HepG2 (cell line): ENCODE measurements around the gene LCN1. TPM values are rescaled to one million over a fixed set of nuclear protein-coding genes. Genes with fewer than 3 reads are reported as not detected.

ENCODE experiments used
- ATAC-seq: fragments of 200-7000 bp; cut with Tn5 transposase; 3 replicates; pipeline ENCODE4 v1.9.1; 2020; ENCODE audit warnings: mild to moderate bottlenecking, moderate library complexity
- BruUV-seq: library from RNA; stranded (reverse); fragments of 400-500 nt; replicated peaks from 2 replicates; lab custom pipeline; 2021; lab: Mats Ljungman, UMichigan
- CTCF ChIA-PET: fragments of 300-600 bp; formaldehyde crosslinking; extraction: SDS; loops from one replicate; lab custom pipeline; 2021; ENCODE audit warnings: low total read pairs, inconsistent platforms, low intra/inter-chr PET ratio; lab: Yijun Ruan, JAX
- POLR2A ChIA-PET: fragments of 350-600 bp; sonication (Branson Sonifier 250); formaldehyde crosslinking; loops from one replicate; lab custom pipeline; 2020; ENCODE audit warnings: antibody characterized with exemption, inconsistent platforms; lab: Yijun Ruan, JAX
- DNase-seq: peaks from one replicate; pipeline ENCODE4 v3.0.0-alpha.2; 2015; ENCODE audit warnings: low spot score
- FAIRE-seq: peaks from 3 replicates; lab custom pipeline; 2011; peaks lifted over from hg19 to GRCh38; lab: Jason Lieb, UNC
- H2AFZ ChIP-seq: one replicate; pipeline ENCODE4 v1.6.1; 2011; ENCODE audit warnings: low read length, inconsistent platforms
- H3K27ac ChIP-seq: fragments of 300-600 bp; 3 replicates; pipeline ENCODE4 v1.8.0; 2011; ENCODE audit warnings: mixed run types, mild to moderate bottlenecking, mixed read lengths, low read length, inconsistent platforms; ENCODE audit not compliant: insufficient read depth; ENCODE audit errors: extremely low read length
- H3K27me3 ChIP-seq, 2 experiments: fragments of 200-600 bp in 1 of 2; 2 replicates in 1 of 2; 3 replicates in 1 of 2; pipeline versions ENCODE4 v1.6.0 to v1.8.0; 2011; ENCODE audit warnings: low read length in 2 of 2, mild to moderate bottlenecking in 2 of 2, moderate library complexity in 2 of 2, inconsistent platforms in 1 of 2; ENCODE audit not compliant: insufficient read depth in 2 of 2, control insufficient read depth in 1 of 2
- H3K36me3 ChIP-seq, 2 experiments: fragments of 200-600 bp in 1 of 2; replicated peaks in 1 of 2; 2 replicates in 1 of 2; 3 replicates in 1 of 2; pipeline versions ENCODE4 v1.5.1 to v1.8.0; 2011; ENCODE audit warnings: low read length in 2 of 2, inconsistent platforms in 1 of 2; ENCODE audit not compliant: insufficient read depth in 2 of 2, control insufficient read depth in 1 of 2
- H3K4me1 ChIP-seq: 2 replicates; pipeline ENCODE4 v1.5.1; 2012; ENCODE audit warnings: low read length, inconsistent platforms; ENCODE audit not compliant: insufficient read depth
- H3K4me2 ChIP-seq: 2 replicates; pipeline ENCODE4 v1.6.0; 2011; ENCODE audit warnings: low read depth, low read length, inconsistent platforms
- H3K4me3 ChIP-seq, 3 experiments: fragments of 200-600 bp in 1 of 3; sonication (generic), shearing (Covaris generic) in 1 of 3; replicated peaks in 1 of 3; 2 replicates each; pipeline ENCODE4 v1.5.1; 2011 to 2016; ENCODE audit warnings: low read length in 3 of 3, inconsistent platforms in 2 of 3, low read depth in 2 of 3, mild to moderate bottlenecking in 2 of 3, control low read depth in 1 of 3, mixed read lengths in 1 of 3; ENCODE audit not compliant: insufficient read depth in 1 of 3
- H3K79me2 ChIP-seq: one replicate; pipeline ENCODE4 v1.6.1; 2011; ENCODE audit warnings: low read length, inconsistent platforms; ENCODE audit not compliant: insufficient read depth
- H3K9ac ChIP-seq: 2 replicates; pipeline ENCODE4 v1.6.0; 2011; ENCODE audit warnings: mild to moderate bottlenecking, low read depth, low read length, inconsistent platforms; ENCODE audit not compliant: insufficient read depth
- H3K9me3 ChIP-seq: 2 replicates; pipeline ENCODE4 v1.5.1; 2012; ENCODE audit warnings: mild to moderate bottlenecking, low read length
- H4K20me1 ChIP-seq: 2 replicates; pipeline ENCODE4 v1.6.0; 2011; ENCODE audit warnings: inconsistent platforms, mild to moderate bottlenecking, low read length, moderate library complexity; ENCODE audit not compliant: insufficient read depth
- ASH2L ChIP-seq: fragments of 300-600, 200-600 bp; sonication (generic); IDR thresholded peaks from 2 replicates; pipeline ENCODE4 v1.7.0; 2017; ENCODE audit warnings: low read depth, mild to moderate bottlenecking, moderate library complexity, mixed read lengths, low read length; ENCODE audit not compliant: insufficient read length
- DNMT3B ChIP-seq: conservative IDR thresholded peaks from 2 replicates; pipeline ENCODE4 v1.6.1; 2016; ENCODE audit warnings: missing biosample characterization, control low read depth
- MIER2 ChIP-seq: IDR thresholded peaks from 2 replicates; pipeline ENCODE4 v1.6.1; 2016; ENCODE audit warnings: missing biosample characterization, missing genetic modification reagents
- POGZ ChIP-seq: sonication (generic); formaldehyde crosslinking; IDR thresholded peaks from 2 replicates; pipeline ENCODE4 v1.4.0; 2020; ENCODE audit warnings: mild to moderate bottlenecking, missing genetic modification reagents
- ZFAT ChIP-seq: sonication (generic); formaldehyde crosslinking; conservative IDR thresholded peaks from 2 replicates; pipeline ENCODE4 v1.8.1; 2023; ENCODE audit warnings: missing genetic modification reagents, inconsistent platforms
- ZNF432 ChIP-seq: sonication (generic); formaldehyde crosslinking; IDR thresholded peaks from 2 replicates; pipeline ENCODE4 v1.5.0; 2020; ENCODE audit warnings: missing genetic modification reagents, mild to moderate bottlenecking, borderline replicate concordance
- ZNF598 ChIP-seq: sonication (generic); formaldehyde crosslinking; IDR thresholded peaks from 2 replicates; pipeline ENCODE4 v1.5.1; 2020; ENCODE audit warnings: mild to moderate bottlenecking, missing genetic modification reagents, borderline replicate concordance
- whole genome bisulfite sequencing: methylation state at CpG from one replicate; pipeline ENCODE4 v1.1.6; 2017; ENCODE audit warnings: low lambda C conversion rate; 5-methylcytosine and 5-hydroxymethylcytosine counted together
- in situ Hi-C: cut with HindIII; loops from 2 replicates; pipeline ENCODE4 v1.10.0; 2017; ENCODE audit warnings: low pct_unique_long_range_greater_than_20kb; ENCODE audit not compliant: extremely low pct_ligation_motif_present
- intact Hi-C: fragments of 100-400 bp; cut with micrococcal nuclease; formaldehyde crosslinking; loops from one replicate; pipeline ENCODE4 v1.10.0; 2022; ENCODE audit not compliant: unreplicated experiment
- polyA plus RNA-seq, 8 experiments: library from polyadenylated mRNA; depleted of rRNA in 3 of 8; stranded (reverse) in 7 of 8; unstranded in 1 of 8; fragments of >200 nt; fragmentation: Illumina TruSeq in 4 of 8; extraction: Trizol in 4 of 8; gene quantifications; 2 replicates each; pipeline versions ENCODE4 v1.2.1 to v1.2.3, GENCODE V29; 2011 to 2016; ENCODE audit warnings: low read depth in 4 of 8, missing spikeins in 1 of 8, mixed read lengths in 1 of 8; ENCODE audit not compliant: insufficient read depth in 1 of 8
- total RNA-seq, 5 experiments: library from RNA; depleted of rRNA; stranded (reverse); fragments of >200 nt; fragmentation: Illumina TruSeq; extraction: Trizol; gene quantifications; 2 replicates each; pipeline ENCODE4 v1.2.3, GENCODE V29; 2016; ENCODE audit warnings: low read depth in 1 of 5
- TF ChIP-seq, protein P1 (sequence below): sonication (generic); formaldehyde crosslinking; IDR thresholded peaks from 2 replicates; pipeline ENCODE4 v1.4.0; 2020; ENCODE audit warnings: mild to moderate bottlenecking, missing genetic modification reagents
- TF ChIP-seq, protein P2 (sequence below): sonication (generic); formaldehyde crosslinking; IDR thresholded peaks from 2 replicates; pipeline ENCODE4 v1.8.1; 2023; ENCODE audit warnings: missing genetic modification reagents, inconsistent platforms, borderline replicate concordance

Gene LCN1
- total and polyA plus RNA-seq, 2 of the 13 experiments (the other 11 are each of a cell fraction or from before 2014, with no cell fraction given), result not detected

- TF ChIP-seq, protein P1, sequence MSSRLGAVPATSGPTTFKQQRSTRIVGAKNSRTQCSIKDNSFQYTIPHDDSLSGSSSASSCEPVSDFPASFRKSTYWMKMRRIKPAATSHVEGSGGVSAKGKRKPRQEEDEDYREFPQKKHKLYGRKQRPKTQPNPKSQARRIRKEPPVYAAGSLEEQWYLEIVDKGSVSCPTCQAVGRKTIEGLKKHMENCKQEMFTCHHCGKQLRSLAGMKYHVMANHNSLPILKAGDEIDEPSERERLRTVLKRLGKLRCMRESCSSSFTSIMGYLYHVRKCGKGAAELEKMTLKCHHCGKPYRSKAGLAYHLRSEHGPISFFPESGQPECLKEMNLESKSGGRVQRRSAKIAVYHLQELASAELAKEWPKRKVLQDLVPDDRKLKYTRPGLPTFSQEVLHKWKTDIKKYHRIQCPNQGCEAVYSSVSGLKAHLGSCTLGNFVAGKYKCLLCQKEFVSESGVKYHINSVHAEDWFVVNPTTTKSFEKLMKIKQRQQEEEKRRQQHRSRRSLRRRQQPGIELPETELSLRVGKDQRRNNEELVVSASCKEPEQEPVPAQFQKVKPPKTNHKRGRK (CRISPR knock-in tag), result no peak
These were observed 31.5 kb downstream of the LCN1 start (continued) for GRCh38 chr9:135552698-135553171.

DNA sequence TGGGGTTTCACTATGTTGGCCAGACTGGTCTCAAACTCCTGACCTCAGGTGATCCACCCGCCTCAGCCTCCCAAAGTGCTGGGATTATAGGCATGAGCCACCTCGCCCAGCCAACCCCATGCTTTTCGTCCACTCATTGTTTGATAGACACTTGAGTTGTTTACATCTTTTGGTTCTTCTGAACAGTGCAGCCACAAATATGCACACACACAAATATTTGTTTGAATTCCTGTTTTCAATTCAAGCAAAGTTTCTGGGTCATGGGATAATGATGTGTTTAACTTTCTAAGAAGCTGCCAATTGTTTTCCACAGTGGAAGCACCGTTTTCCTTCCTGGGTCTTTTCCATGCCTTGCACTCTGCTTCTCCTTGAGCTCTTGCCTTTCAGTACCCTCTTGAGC is 33.5 kb downstream of the LCN1 start:
- no peak for DNase-seq
- WGBS, result 2% methylated on average over 4 of the region's 4 CpGs
- Histone ChIP-seq H3K4me1 (peaks cover 19% of the 10 kb centered on the region), H3K4me2 (peak overlapping the region; percentile 27; the same call in 1 of the 2 replicates), H3K27me3 (peaks cover 12 to 42% of the 10 kb centered on the region in 2 experiments; a peak in 3 of 5 replicates), H3K79me2 (no peaks in the 10 kb centered on the region)
- POLR2A ChIA-PET, result no interaction called here
- ATAC-seq, result no peak
- no peak for TF ChIP-seq ZFAT (CRISPR knock-in tag)
- peak; percentile 26 for TF ChIP-seq ASH2L
- TF ChIP-seq, protein P2, sequence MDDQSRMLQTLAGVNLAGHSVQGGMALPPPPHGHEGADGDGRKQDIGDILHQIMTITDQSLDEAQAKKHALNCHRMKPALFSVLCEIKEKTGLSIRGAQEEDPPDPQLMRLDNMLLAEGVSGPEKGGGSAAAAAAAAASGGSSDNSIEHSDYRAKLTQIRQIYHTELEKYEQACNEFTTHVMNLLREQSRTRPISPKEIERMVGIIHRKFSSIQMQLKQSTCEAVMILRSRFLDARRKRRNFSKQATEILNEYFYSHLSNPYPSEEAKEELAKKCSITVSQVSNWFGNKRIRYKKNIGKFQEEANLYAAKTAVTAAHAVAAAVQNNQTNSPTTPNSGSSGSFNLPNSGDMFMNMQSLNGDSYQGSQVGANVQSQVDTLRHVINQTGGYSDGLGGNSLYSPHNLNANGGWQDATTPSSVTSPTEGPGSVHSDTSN (CRISPR knock-in tag), result no peak
- no peak for TF ChIP-seq POGZ
- no peak for TF ChIP-seq ZNF432 (CRISPR knock-in tag)
- TF ChIP-seq DNMT3B, result no peak
- no peak for TF ChIP-seq MIER2
- TF ChIP-seq ZNF598, result no peak
- TF ChIP-seq, all 625 proteins: peak for 1
- FAIRE-seq, result no peak
- Histone ChIP-seq H3K4me3 (no peak overlapping the region), H3K27ac (no peak overlapping the region), H3K9ac (no peak overlapping the region), H4K20me1 (no peaks in the 10 kb centered on the region), H3K36me3 (no peaks in the 10 kb centered on the region), H3K9me3 (no peaks in the 10 kb centered on the region), H2AFZ (no peak overlapping the region)
- CTCF ChIA-PET, result no interaction called here
- intact Hi-C loops (no loop called here), in situ Hi-C loops (no loop called here)
- BruUV-seq, result no TSS peak
